GM10847 (cell line): Measurements from ENCODE around the gene SERPINC1.

Source experiments
- POLR2A ChIP-seq: IDR thresholded peaks from 2 replicates; pipeline ENCODE4 v1.6.1; 2011; ENCODE audit not compliant: insufficient read length; ENCODE audit errors: extremely low read depth

The SERPINC1 gene

DNA sequence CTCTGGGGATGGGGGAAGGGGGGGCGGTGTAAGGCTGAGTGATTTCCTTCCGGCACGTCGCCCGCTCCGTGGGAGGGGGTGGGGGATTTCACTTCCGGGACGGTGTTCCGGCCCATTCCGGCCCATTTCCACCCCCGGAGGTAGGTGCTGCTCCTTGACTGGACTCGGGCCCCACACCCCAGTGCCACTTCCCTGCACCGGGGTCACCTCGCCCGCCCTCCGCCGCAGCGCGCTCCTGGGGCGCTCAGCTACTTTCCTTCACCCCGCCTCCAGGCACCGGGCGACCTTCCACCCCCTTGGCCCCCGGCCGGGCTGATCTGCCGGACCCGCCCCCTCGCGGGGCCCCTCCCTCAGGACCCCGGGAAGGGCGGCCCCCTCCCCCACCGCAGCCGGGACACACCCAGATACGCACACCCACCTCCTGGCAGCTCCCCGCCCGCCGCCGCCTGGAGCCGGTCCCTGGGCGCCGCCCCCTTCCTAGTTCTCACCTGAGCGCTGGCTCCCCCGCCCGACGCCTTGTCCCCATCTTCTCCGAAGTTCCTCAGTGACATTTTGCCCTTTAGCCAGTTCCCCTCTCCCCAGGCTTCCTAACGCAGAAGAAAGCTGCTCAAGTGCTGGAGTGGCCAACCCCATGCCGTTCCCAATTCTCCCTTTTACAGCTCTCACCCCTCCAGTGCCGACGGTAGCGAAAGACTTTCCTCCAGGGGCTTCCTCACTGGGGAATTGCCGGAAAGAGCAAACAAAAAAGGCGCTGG, 48.7 kb downstream of the SERPINC1 start, which contains the start of gene ZBTB37:
TSS of gene ZBTB37 (plus strand) at position 115 of the 755 bp plus-strand sequence. CDS start 1,846 bp downstream, outside the sequence.
- peak; percentile 29 for TF ChIP-seq POLR2A

DNA sequence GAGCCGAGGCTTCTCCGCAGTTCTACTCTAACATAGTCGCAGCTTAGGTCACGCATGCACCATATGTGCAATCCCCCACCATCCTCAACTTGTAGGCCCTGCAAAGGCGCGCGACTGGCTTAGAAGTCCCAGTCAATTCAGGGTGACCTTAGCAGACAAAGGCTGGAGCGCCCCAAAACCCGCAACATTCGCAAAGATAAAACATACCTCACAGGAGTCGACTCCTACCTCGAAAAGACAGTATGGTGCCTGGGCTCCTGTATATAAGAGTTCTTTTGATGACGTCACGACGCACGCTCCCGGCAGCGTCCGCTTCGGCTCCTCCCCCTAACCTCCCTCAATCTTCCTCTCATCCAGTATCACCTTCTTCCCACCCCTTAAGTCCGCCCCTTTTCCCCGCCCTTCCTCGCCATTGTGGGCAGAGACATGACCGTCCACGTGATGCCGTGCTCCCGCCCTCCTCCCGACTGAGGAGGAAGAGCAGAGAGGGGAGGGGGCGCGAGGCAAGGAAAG, 49.3 kb downstream of the SERPINC1 start, which contains the start of gene GAS5:
TSS of gene GAS5 (minus strand) at position 237 of the 513 bp plus-strand sequence.
- peak; percentile 99 for TF ChIP-seq POLR2A

DNA sequence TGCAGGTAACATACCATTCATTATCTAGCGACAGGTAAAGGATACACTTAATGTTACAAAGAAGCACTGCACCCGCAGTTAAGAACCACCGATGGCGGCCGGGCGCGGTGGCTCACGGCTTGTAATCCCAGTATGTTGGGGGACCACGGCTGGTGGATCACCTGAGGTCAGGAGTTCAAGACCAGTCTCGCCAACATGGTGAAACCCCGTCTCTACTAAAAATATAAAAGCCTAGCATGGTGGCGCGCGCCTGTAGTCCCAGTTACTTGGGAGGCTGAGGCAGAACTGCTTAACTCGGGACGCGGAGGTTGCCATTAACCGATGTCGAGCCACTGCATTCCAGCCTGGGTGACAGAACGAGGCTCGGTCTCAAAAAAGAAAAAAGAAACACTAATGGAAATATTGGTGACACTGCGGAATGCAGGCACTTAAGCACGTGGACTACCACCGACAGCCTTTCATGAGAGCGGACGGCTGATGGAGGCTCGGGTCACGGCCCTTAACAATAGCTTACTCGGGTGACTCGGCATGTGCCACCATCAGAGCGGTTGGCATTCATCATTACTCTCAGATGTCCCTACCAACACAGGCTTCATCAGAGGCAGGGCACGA, 49.9 kb downstream of the SERPINC1 start:
- TF ChIP-seq POLR2A = no peak

DNA sequence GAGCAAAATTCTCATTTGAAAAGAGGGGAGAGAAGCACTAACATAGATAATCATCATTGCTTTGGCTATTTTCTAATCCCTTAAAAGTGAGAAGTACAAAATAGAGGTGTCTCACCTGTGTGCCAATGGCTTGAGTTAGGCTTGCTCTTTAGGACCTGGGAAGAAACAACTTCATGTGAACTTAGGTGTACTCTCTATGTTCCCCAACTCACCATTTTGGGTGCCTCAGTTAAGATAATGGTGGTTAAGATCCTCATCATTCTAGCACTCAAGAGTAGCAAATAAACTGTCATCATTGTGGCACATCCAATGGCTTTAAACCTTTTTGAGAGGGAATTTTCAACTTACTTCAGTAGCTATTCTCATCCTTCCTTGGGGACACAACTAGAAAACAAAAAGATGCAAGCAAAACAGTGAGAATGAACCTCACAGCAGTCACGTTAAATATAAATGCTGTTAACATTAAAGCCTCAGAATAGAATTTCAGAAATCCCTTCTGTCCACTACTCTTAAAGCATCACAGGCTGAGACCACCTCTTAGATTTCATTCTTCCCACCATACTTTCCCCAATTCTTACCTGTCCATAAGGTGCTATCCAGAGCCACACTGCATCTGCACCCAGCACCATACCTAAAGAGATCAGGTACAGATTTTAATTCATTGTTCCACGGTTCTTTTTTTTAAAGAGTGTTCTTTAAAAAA, 50.6 kb downstream of the SERPINC1 start:
- TF ChIP-seq POLR2A = no peak

DNA sequence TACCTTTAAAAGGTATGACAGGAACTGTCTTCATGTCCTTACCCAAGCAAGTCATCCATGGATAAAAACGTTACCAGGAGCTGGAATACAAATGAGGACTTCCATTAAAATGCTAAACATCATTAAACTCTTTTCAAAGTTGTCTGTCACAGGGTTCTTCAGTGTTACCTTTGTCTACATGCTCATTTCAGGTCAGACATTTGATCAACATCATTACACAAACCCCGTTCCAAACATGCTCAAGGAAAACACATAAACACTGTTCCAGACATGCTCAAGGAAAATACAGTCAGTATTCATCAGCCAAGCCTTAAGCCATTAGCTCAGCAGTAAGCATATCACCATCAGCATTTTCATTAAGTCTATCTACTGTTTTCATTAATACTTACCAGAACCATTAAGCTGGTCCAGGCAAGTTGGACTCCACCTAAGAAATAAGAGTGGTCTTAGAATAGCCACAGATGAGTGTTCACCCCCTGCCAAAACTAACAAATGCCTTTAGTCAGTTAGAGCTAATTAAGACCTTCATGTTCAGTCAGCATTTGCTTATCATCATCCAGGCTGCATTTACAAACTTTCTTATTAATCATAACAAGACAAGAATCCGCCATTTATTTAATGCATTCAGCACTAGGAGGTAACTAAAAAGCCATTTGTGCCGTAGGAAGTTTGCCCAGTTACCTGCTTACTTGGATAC, 51.5 kb downstream of the SERPINC1 start:
- TF ChIP-seq POLR2A = no peak

DNA sequence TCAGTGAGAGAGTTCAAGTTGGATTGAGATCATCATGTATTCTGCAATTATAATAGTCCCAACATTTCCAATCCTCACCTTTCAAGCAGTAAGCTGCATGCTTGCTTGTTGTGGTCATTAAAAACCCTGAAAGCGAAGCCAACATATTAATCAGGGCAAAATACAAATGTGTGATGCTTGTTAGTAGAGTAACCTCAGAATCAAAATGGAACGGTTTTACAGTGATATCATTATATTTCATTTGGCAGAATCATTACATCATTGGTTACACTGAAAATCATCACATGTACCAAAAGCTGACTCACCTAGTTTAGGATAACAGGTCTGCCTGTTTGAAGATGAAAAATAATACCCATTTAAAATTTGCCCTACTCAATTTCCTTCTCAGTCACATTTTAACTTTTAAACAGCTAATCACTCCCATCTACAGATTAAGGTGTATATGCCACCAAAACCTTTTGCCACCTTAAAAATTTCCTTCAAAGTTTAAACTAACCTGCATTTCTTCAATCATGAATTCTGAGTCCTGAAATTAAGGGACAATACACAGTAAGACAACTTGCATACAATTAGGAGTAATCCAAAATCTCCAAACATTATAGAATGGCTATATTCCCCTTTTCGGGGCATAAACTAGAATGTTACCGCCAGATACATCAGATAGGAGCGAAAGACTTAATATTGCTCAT, 52.8 kb downstream of the SERPINC1 start:
- TF ChIP-seq POLR2A = no peak

DNA sequence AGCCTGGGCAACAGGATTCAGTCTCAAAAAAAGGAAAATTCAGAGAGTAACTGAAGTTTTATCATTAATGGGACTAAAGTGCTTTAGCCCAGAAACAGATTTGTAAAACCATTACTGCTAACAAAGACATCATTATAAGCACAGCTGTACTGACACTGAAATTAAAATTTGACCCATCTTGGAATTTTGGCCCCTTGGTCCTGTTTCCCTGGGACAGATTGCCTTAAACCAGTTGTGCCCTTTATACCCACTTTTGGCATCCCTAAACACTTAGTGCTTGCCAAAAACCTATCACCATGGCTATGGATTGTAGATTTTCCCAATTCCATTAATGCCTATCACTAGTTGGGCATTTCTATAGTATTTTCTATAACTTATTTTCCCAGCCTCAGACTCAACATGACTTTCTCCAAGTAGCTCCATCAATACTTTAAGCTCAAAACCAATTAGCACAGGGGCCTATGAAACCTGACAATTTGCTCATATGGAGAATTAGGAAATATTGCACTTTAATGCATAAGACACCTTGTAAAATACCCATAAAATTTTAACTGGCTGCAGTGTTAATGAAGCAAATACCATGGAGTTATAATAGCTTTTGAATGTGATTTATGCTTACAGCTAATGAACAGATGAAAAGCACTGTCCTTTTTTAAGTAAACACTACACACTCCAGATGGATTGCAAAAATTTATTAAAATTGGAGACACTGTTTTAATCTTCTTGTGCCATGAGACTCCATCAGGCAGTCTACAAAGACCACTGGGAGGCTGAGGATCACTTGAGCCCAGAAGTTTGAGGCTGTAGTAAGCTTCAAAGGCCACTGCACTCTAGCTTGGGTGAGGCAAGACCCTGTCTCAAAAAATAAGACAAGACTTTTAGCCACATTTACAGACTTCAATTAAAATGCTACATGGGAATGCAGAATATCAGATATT, 53.6 kb downstream of the SERPINC1 start:
- no peak for TF ChIP-seq POLR2A

DNA sequence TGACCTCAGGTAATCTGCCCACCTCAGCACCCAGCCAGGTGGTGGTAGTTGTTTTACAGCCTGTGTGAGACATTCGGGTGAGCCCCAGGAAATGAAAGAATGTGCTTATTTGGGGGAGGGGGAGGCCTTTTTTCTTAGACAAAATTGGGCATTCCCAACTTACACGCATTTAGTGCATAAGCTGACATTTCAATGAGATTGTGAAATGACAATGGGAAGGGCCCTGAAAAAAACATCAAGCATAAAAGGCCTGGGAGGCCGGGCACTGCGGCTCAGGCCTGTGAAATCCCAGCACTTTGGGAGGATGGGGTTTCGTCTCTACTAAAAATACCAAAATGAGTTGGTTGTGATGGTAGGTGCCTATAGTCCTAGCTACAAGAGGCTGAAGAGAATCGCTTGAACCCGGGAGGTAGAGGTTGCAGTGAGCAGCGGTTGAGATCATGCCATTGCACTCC, 54.3 kb downstream of the SERPINC1 start:
- no peak for TF ChIP-seq POLR2A

DNA sequence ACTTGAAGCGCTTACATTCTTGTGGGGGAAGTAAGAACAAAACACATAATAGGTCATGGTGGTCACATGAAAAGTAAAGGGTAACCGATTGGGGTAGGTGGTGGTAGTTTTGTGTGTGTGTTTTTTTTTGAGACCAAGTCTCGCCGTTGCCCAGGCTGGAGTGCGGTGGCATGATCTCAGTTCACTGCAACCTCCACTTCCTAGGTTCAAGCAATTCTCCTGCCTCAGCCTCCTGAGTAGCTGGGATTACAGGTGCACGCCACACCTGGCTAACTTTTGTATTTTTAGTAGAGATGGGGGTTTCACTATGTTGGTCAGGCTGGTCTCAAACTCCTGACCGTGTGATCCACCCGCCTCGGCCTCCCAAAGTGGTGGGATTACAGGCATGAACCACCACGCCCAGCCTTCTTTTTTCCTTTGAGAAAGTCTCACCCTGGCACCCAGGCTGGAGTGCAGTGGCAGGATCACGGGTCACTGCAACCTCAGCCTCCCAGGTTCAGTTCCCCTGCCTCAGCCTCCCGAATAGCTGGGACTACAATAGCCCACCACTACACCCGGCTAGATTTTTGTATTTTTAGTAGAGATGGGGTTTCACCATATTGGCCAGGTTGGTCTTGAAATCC, 54.9 kb downstream of the SERPINC1 start:
- peak; percentile 13 for TF ChIP-seq POLR2A

DNA sequence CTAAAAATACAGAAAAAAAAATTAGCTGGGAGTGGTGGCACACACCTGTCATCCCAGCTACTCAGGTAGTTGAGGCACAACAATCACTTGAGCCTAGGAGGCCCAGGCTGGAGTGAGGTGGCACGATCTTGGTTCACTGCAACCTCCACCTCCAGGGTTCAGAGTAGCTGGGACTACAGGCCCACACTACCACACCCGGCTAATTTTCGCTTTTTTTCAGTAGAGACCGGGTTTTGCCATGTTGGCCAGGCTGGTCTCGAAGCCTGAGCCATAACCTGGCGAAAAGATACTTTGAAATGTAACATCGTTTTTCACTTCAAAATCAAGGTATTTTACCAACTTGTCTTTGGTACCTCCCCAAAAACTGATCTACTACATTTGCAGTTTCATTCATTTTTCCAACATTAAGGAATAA, 55.4 kb downstream of the SERPINC1 start:
- TF ChIP-seq POLR2A = no peak

DNA sequence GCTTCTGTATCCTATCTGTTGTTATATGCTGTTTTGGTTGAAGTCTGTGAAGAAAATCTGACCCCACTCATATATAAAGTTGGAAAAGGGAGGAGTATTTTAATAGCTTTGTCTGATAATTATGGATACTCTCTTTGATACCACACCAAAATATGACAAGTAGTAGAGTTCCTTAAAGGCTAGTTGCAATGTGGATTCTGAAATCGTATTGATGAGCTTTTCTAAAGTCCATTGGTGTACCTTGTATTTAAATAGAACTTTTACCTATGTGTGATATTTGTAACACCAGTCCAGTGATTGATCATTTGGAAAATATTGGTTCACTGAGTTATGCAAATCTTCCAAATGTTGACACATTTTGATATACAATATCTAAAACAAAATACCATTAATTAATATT, 57.1 kb downstream of the SERPINC1 start:
- TF ChIP-seq POLR2A = no peak

DNA sequence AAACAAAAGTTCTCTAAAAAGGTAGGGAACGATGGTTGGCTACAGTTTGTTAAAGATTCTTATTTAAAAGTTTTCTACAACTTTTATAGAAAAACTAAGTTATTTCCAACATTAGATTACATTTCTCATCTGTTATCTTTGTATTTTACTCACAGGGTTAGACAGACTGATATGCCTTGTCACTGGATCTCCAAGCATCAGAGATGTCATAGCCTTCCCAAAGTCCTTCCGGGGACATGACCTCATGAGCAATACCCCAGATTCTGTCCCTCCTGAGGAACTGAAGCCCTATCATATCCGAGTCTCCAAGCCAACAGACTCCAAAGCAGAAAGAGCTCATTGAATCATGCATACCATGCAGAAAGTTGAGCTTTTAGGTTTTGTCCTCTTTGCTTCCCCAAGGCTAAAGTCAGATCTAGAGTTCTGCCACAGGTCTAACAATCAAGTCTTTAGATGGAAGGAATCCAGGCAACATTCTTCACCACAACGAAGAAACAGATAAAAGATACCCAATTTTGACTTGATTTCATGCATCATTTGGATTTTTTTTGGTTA, 59.7 kb downstream of the SERPINC1 start:
- no peak for TF ChIP-seq POLR2A

DNA sequence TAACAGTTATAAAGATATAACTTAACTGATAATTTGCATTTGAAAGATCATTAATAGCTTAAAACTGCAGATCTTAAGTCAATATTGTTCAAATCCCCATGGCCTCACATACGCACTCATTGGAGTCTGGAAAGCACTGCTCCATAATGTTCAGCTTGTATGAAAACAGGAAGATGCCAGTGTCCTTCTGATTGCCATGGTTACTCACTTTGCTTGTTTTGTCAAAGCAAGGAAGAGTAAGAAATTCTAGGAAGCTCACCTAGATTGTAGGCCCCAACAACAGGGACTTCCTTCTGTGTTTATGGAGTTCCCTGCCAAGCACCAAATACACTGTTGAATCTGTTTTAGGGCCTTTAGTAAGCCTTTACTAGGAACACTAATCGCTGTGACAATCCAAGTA, 60.2 kb downstream of the SERPINC1 start:
- TF ChIP-seq POLR2A = no peak
